HEK293 (cell line): ENCODE data around the gene ZC3H4.
A peak's percentile ranks its signal among the peaks of the same experiment; 100 is the strongest.

Source experiments
- AEBP2 ChIP-seq: fragments of 450-650 bp; formaldehyde crosslinking; IDR thresholded peaks from 2 replicates; pipeline ENCODE4 v1.5.1; 2016; ENCODE audit warnings: missing biosample characterization, missing genetic modification characterization, borderline replicate concordance
- BCL11A ChIP-seq: fragments of 450-650 bp; formaldehyde crosslinking; IDR thresholded peaks from 2 replicates; pipeline ENCODE4 v1.5.1; 2016; ENCODE audit warnings: low read depth, missing biosample characterization, missing genetic modification characterization
- BCL11B ChIP-seq: fragments of 450-650 bp; formaldehyde crosslinking; IDR thresholded peaks from 2 replicates; pipeline ENCODE4 v1.5.1; 2016; ENCODE audit warnings: low read depth, missing biosample characterization, missing genetic modification characterization
- GLIS2 ChIP-seq: fragments of 450-650 bp; formaldehyde crosslinking; IDR thresholded peaks from 2 replicates; pipeline ENCODE4 v1.5.1; 2016; ENCODE audit warnings: missing biosample characterization, missing genetic modification characterization
- KLF1 ChIP-seq: fragments of 450-650 bp; formaldehyde crosslinking; IDR thresholded peaks from 2 replicates; pipeline ENCODE4 v1.5.1; 2016; ENCODE audit warnings: missing biosample characterization, missing genetic modification characterization
- KLF8 ChIP-seq: fragments of 450-650 bp; formaldehyde crosslinking; IDR thresholded peaks from 2 replicates; pipeline ENCODE4 v1.5.1; 2016; ENCODE audit warnings: missing biosample characterization, missing genetic modification characterization
- SALL2 ChIP-seq: fragments of 450-650 bp; formaldehyde crosslinking; IDR thresholded peaks from 2 replicates; pipeline ENCODE4 v1.5.0; 2017; ENCODE audit warnings: missing biosample characterization, mild to moderate bottlenecking, missing genetic modification characterization, borderline replicate concordance
- SP7 ChIP-seq: fragments of 450-650 bp; formaldehyde crosslinking; IDR thresholded peaks from 2 replicates; pipeline ENCODE4 v1.5.1; 2016; ENCODE audit warnings: missing biosample characterization, missing genetic modification characterization
- TSHZ1 ChIP-seq: fragments of 450-650 bp; formaldehyde crosslinking; IDR thresholded peaks from 2 replicates; pipeline ENCODE4 v1.5.1; 2016; ENCODE audit warnings: missing biosample characterization, missing genetic modification characterization, borderline replicate concordance
- ZFP41 ChIP-seq: fragments of 450-650 bp; formaldehyde crosslinking; IDR thresholded peaks from 2 replicates; pipeline ENCODE4 v1.5.1; 2016; ENCODE audit warnings: missing biosample characterization, missing genetic modification characterization, borderline replicate concordance
- ZFP69B ChIP-seq: fragments of 450-650 bp; formaldehyde crosslinking; IDR thresholded peaks from 2 replicates; pipeline ENCODE4 v1.5.1; 2016; ENCODE audit warnings: missing biosample characterization, missing genetic modification characterization
- ZIC2 ChIP-seq: fragments of 450-650 bp; formaldehyde crosslinking; IDR thresholded peaks from 2 replicates; pipeline ENCODE4 v1.5.1; 2016; ENCODE audit warnings: missing biosample characterization, missing genetic modification characterization
- ZNF10 ChIP-seq: fragments of 450-650 bp; formaldehyde crosslinking; IDR thresholded peaks from 2 replicates; pipeline ENCODE4 v1.5.1; 2017; ENCODE audit warnings: missing biosample characterization, missing genetic modification characterization
- ZNF16 ChIP-seq: fragments of 450-650 bp; formaldehyde crosslinking; IDR thresholded peaks from 2 replicates; pipeline ENCODE4 v1.5.1; 2016; ENCODE audit warnings: low read depth, missing biosample characterization, missing genetic modification characterization
- ZNF211 ChIP-seq: fragments of 450-650 bp; formaldehyde crosslinking; IDR thresholded peaks from 2 replicates; pipeline ENCODE4 v1.5.1; 2016; ENCODE audit warnings: low read depth, missing biosample characterization, missing genetic modification characterization
- ZNF223 ChIP-seq: fragments of 450-650 bp; formaldehyde crosslinking; IDR thresholded peaks from 2 replicates; pipeline ENCODE4 v1.5.1; 2016; ENCODE audit warnings: missing biosample characterization, missing genetic modification characterization
- ZNF239 ChIP-seq: fragments of 450-650 bp; formaldehyde crosslinking; IDR thresholded peaks from 2 replicates; pipeline ENCODE4 v1.5.1; 2016; ENCODE audit warnings: missing biosample characterization, missing genetic modification characterization
- ZNF311 ChIP-seq: fragments of 450-650 bp; formaldehyde crosslinking; IDR thresholded peaks from 2 replicates; pipeline ENCODE4 v1.5.1; 2017; ENCODE audit warnings: missing biosample characterization, missing genetic modification characterization, borderline replicate concordance
- ZNF341 ChIP-seq: fragments of 450-650 bp; formaldehyde crosslinking; IDR thresholded peaks from 2 replicates; pipeline ENCODE4; 2016; ENCODE audit warnings: low read depth, missing biosample characterization, missing genetic modification characterization
- ZNF362 ChIP-seq: fragments of 450-650 bp; formaldehyde crosslinking; IDR thresholded peaks from 2 replicates; pipeline ENCODE4 v1.5.1; 2016; ENCODE audit warnings: missing biosample characterization, missing genetic modification characterization
- ZNF366 ChIP-seq: fragments of 450-650 bp; formaldehyde crosslinking; conservative IDR thresholded peaks from 2 replicates; pipeline ENCODE4 v1.5.1; 2016; ENCODE audit warnings: missing biosample characterization, missing genetic modification characterization
- ZNF391 ChIP-seq: fragments of 450-650 bp; formaldehyde crosslinking; IDR thresholded peaks from 2 replicates; pipeline ENCODE4 v1.5.1; 2016; ENCODE audit warnings: low read depth, missing biosample characterization, missing genetic modification characterization, borderline replicate concordance
- ZNF423 ChIP-seq: fragments of 450-650 bp; formaldehyde crosslinking; IDR thresholded peaks from 2 replicates; pipeline ENCODE4 v1.5.1; 2016; ENCODE audit warnings: missing biosample characterization, missing genetic modification characterization
- ZNF426 ChIP-seq: fragments of 450-650 bp; formaldehyde crosslinking; IDR thresholded peaks from 2 replicates; pipeline ENCODE4 v1.5.1; 2017; ENCODE audit warnings: missing biosample characterization, missing genetic modification characterization, mild to moderate bottlenecking, inconsistent platforms, moderate library complexity
- ZNF473 ChIP-seq: fragments of 450-650 bp; formaldehyde crosslinking; IDR thresholded peaks from 2 replicates; pipeline ENCODE4 v1.5.1; 2017; ENCODE audit warnings: missing biosample characterization, missing genetic modification characterization
- ZNF48 ChIP-seq: fragments of 450-650 bp; formaldehyde crosslinking; IDR thresholded peaks from 2 replicates; pipeline ENCODE4 v1.5.1; 2016; ENCODE audit warnings: missing biosample characterization, missing genetic modification characterization
- ZNF488 ChIP-seq: fragments of 450-650 bp; formaldehyde crosslinking; IDR thresholded peaks from 2 replicates; pipeline ENCODE4 v1.5.1; 2016; ENCODE audit warnings: missing biosample characterization, missing genetic modification characterization
- ZNF501 ChIP-seq: fragments of 450-650 bp; formaldehyde crosslinking; IDR thresholded peaks from 2 replicates; pipeline ENCODE4 v1.5.1; 2016; ENCODE audit warnings: missing biosample characterization, missing genetic modification characterization
- ZNF510 ChIP-seq: fragments of 450-650 bp; formaldehyde crosslinking; IDR thresholded peaks from 2 replicates; pipeline ENCODE4 v1.5.1; 2018; ENCODE audit warnings: mild to moderate bottlenecking, missing genetic modification characterization, missing biosample characterization; ENCODE audit not compliant: insufficient replicate concordance
- ZNF558 ChIP-seq: fragments of 450-650 bp; formaldehyde crosslinking; IDR thresholded peaks from 2 replicates; pipeline ENCODE4 v1.5.1; 2016; ENCODE audit warnings: missing biosample characterization, missing genetic modification characterization
- ZNF560 ChIP-seq: fragments of 450-650 bp; formaldehyde crosslinking; IDR thresholded peaks from 2 replicates; pipeline ENCODE4 v1.5.1; 2017; ENCODE audit warnings: missing biosample characterization, missing genetic modification characterization, borderline replicate concordance
- ZNF621 ChIP-seq: fragments of 450-650 bp; formaldehyde crosslinking; IDR thresholded peaks from 2 replicates; pipeline ENCODE4 v1.5.1; 2017; ENCODE audit warnings: missing biosample characterization, missing genetic modification characterization
- ZNF623 ChIP-seq: fragments of 450-650 bp; formaldehyde crosslinking; IDR thresholded peaks from 2 replicates; pipeline ENCODE4 v1.5.1; 2016; ENCODE audit warnings: missing biosample characterization, missing genetic modification characterization
- ZNF664 ChIP-seq: fragments of 450-650 bp; formaldehyde crosslinking; IDR thresholded peaks from 2 replicates; pipeline ENCODE4 v1.5.1; 2016; ENCODE audit warnings: missing biosample characterization, missing genetic modification characterization
- ZNF777 ChIP-seq: fragments of 450-650 bp; formaldehyde crosslinking; IDR thresholded peaks from 2 replicates; pipeline ENCODE4 v1.5.1; 2017; ENCODE audit warnings: missing biosample characterization, missing genetic modification characterization, borderline replicate concordance
- ZNF837 ChIP-seq: fragments of 450-650 bp; formaldehyde crosslinking; IDR thresholded peaks from 2 replicates; pipeline ENCODE4 v1.5.1; 2016; ENCODE audit warnings: missing biosample characterization, missing genetic modification characterization

The ZC3H4 gene

GRCh38 chr19:47047763-47048405 is 65.7 kb downstream of the ZC3H4 start (continued):
- TF ChIP-seq ZNF223 = no peak
- TF ChIP-seq ZNF366 (tag by site-specific recombination) = peak; percentile 95
- TF ChIP-seq ZFP41 (tag by site-specific recombination) = no peak
- TF ChIP-seq ZNF558 (tag by site-specific recombination) = no peak
- no peak for TF ChIP-seq BCL11B
- TF ChIP-seq ZNF391 (tag by site-specific recombination) = no peak; the same call in 1 of the 2 replicates
- TF ChIP-seq ZNF211 (tag by site-specific recombination) = no peak
- no peak for TF ChIP-seq SALL2 (tag by site-specific recombination)
- no peak for TF ChIP-seq ZNF837
- TF ChIP-seq ZNF510 (tag by site-specific recombination) = no peak
- TF ChIP-seq BCL11A (tag by site-specific recombination) = no peak
- no peak for TF ChIP-seq ZNF560 (tag by site-specific recombination)
- TF ChIP-seq ZNF16 = no peak
- no peak for TF ChIP-seq AEBP2 (tag by site-specific recombination)
- no peak for TF ChIP-seq ZNF664
- no peak; the same call in 1 of the 2 replicates for TF ChIP-seq ZNF239
- TF ChIP-seq ZNF473 = no peak
- peak; percentile 95 for TF ChIP-seq ZNF362
- no peak for TF ChIP-seq ZNF48 (tag by site-specific recombination)
- no peak for TF ChIP-seq ZNF488
- TF ChIP-seq SP7 (tag by site-specific recombination) = peak; percentile 69
- no peak for TF ChIP-seq ZNF623
- no peak for TF ChIP-seq ZNF10
- TF ChIP-seq GLIS2 = peak; percentile 53
- no peak for TF ChIP-seq ZNF311
- TF ChIP-seq ZNF777 (tag by site-specific recombination) = peak; percentile 55; the same call in 1 of the 2 replicates
- peak; percentile 49 for TF ChIP-seq ZIC2 (tag by site-specific recombination)
- no peak for TF ChIP-seq KLF1 (tag by site-specific recombination)
- TF ChIP-seq KLF8 (tag by site-specific recombination) = peak; percentile 64
- TF ChIP-seq ZNF621 (tag by site-specific recombination) = no peak
- peak; percentile 69 for TF ChIP-seq ZFP69B
- TF ChIP-seq TSHZ1 = no peak
- no peak for TF ChIP-seq ZNF341
- no peak for TF ChIP-seq ZNF423 (tag by site-specific recombination)
- TF ChIP-seq ZNF426 (tag by site-specific recombination) = no peak
- peak; percentile 72; the same call in 1 of the 2 replicates for TF ChIP-seq ZNF501
